ENCODE results near the gene TBC1D22A. TPM values are rescaled to one million over a fixed set of nuclear protein-coding genes. Genes with fewer than 3 reads are reported as not detected.

Gene TBC1D22A
- polyA plus RNA-seq, result 10 to 100 TPM; 15.1 to 17.4 TPM

DNA sequence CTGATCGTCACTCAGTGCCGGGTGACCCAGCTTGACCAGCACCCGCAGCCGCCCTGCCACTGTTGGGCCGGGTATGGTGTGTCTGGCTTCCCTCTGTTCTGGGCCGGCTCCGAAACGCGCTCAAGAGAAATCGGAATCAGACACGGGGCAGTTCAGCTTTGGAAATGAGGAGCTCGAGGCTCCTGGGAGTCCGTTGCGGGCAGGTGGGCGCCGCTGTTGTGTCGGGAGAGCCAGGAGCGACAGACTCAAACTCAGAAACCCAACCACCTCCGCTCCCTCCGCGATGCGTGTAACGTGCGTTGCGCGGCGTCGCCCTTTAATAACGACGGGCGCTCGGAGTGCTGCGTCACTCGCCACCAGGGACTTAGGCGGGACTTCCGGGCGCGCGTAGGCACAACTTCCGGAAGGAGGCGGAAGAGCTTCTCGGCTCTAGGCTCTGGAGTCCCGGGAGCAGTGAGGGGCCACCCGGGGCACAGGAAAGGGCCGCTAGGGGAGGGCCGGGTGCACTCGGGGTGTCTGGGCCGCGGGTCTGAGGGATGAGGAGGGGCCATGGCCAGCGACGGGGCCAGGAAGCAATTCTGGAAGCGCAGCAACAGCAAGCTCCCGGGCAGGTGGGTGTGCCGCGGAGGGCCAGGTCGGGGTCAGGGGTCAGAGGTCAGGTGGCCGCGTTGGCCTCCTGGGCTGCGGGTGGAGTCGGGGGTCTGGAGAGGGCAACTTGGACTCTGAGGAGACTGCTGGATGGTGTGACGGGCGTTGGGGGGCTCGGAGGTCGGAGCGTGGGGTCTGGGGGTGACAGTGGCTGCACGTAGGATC lies at the start of gene TBC1D22A:
Gene TBC1D22A, plus strand, starts transcription at position 413 of the 813 bp plus-strand sequence. Its CDS starts 137 bp downstream, at position 550.
- Histone ChIP-seq H3K36me3 (ENCODE audit: control insufficient read depth in 2 of 2, insufficient read depth in 2 of 2, low read length in 1 of 2) (peaks cover 0 to 4% of the 10 kb centered on the region in 2 donors), H3K4me1 (ENCODE audit: control insufficient read depth in 2 of 2, insufficient read depth in 2 of 2, low read length in 1 of 2) (peaks cover 0 to 4% of the 10 kb centered on the region in 2 donors), H3K9me3 (ENCODE audit: control insufficient read depth in 2 of 2, insufficient read depth in 1 of 2, low read depth in 1 of 2, low read length in 1 of 2) (no peaks in the 10 kb centered on the region), H3K4me3 (ENCODE audit: low read depth in 1 of 2, low read length in 2 of 2) (peak within 1 kb of the TSS; percentile 89 to 91), H3K27me3 (ENCODE audit: control insufficient read depth in 1 of 2, insufficient read depth in 2 of 2, low read length in 2 of 2) (no peaks in the 10 kb centered on the region), H3K27ac (ENCODE audit: low read depth in 2 of 2, low read length in 1 of 2) (peak within 1 kb of the TSS; percentile 84 to 95)
- 0% methylated on average over 66 of the region's 66 CpGs for WGBS, 2 donors

- no peaks in the 10 kb centered on the region for H3K9me3 ChIP-seq (ENCODE audit: control insufficient read depth in 2 of 2, insufficient read depth in 1 of 2, low read depth in 1 of 2, low read length in 1 of 2)
- peaks cover 4 to 12% of the 10 kb centered on the region in 2 donors for H3K36me3 ChIP-seq (ENCODE audit: control insufficient read depth in 2 of 2, insufficient read depth in 2 of 2, low read length in 1 of 2)
- no peak overlapping the region for H3K4me3 ChIP-seq (ENCODE audit: low read depth in 1 of 2, low read length in 2 of 2)
- no peak overlapping the region for H3K27ac ChIP-seq (ENCODE audit: low read depth in 2 of 2, low read length in 1 of 2)
- WGBS, 2 donors, result 46 to 51% methylated on average over 4 of the region's 4 CpGs
- H3K27me3 ChIP-seq (ENCODE audit: control insufficient read depth in 1 of 2, insufficient read depth in 2 of 2, low read length in 2 of 2), result no peaks in the 10 kb centered on the region
- no peaks in the 10 kb centered on the region for H3K4me1 ChIP-seq (ENCODE audit: control insufficient read depth in 2 of 2, insufficient read depth in 2 of 2, low read length in 1 of 2)
Observed at GRCh38 chr22:46714550-46714949, 47.9 kb upstream of the TBC1D22A start.

GRCh38 chr22:46719921-46720320 lies 42.5 kb upstream of the TBC1D22A start:
- peaks cover 7 to 15% of the 10 kb centered on the region in 2 donors for H3K36me3 ChIP-seq (ENCODE audit: control insufficient read depth in 2 of 2, insufficient read depth in 2 of 2, low read length in 1 of 2)

DNA sequence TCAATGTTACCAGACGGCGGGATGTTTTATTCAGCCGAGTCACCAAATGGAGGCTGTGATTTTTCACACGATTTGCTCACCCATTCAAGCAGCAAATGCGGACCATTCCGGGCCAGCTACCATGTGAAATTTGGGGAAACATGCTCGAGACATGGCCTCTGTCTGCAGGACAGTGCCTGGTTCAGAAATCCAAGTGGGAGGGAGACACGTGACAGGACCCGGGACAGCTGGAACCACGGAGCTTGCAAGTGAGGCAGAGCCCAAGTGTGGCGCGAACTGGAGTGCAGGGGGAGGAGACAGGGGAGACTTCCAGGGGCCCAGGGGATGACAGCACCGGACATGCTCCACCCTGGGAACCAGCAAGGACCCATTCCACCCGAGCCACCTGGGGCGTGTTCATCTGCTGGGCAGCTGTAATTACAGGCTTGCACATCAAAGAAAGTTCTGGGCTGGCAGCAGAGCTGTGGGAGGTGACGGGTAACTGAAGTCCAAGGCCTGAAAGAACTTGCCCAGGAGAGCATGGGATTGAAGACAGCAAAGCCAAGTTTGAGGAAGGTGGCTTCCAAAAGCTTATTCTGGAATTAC lies 40.9 kb upstream of the TBC1D22A start:
- WGBS, 2 donors, result 58 to 67% methylated on average over 16 of the region's 16 CpGs
- H3K36me3 ChIP-seq (ENCODE audit: control insufficient read depth in 2 of 2, insufficient read depth in 2 of 2, low read length in 1 of 2), result peaks cover 7 to 18% of the 10 kb centered on the region in 2 donors

More at GRCh38 chr22:46719921-46720320, 42.5 kb upstream of the TBC1D22A start:
- no peak overlapping the region for H3K4me3 ChIP-seq (ENCODE audit: low read depth in 1 of 2, low read length in 2 of 2)
- no peaks in the 10 kb centered on the region for H3K9me3 ChIP-seq (ENCODE audit: control insufficient read depth in 2 of 2, insufficient read depth in 1 of 2, low read depth in 1 of 2, low read length in 1 of 2)
- no peak overlapping the region for H3K27ac ChIP-seq (ENCODE audit: low read depth in 2 of 2, low read length in 1 of 2)
- no peaks in the 10 kb centered on the region for H3K27me3 ChIP-seq (ENCODE audit: control insufficient read depth in 1 of 2, insufficient read depth in 2 of 2, low read length in 2 of 2)
- WGBS, 2 donors, result 90 to 93% methylated on average over 11 of the region's 11 CpGs
- peaks cover 4 to 6% of the 10 kb centered on the region in 2 donors for H3K4me1 ChIP-seq (ENCODE audit: control insufficient read depth in 2 of 2, insufficient read depth in 2 of 2, low read length in 1 of 2)

DNA sequence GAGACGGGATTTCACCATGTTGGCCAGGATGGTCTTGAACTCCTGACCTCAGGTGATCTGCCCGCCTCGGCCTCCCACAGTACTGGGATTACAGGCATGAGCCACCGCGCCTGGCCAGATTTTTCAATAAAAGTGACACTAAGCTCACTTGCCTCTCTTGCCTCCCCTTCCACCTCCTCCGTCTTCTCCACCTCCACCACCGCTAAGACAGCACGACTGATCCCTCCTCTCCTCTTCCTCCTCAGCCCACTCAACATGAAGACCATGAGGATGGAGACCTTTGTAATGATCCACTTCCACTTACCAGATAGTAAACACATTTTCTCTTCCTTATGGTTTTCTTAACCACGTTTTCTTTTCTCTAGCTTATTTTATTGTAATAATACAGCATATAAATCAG lies 38.6 kb upstream of the TBC1D22A start:
- Histone ChIP-seq H3K36me3 (ENCODE audit: control insufficient read depth in 2 of 2, insufficient read depth in 2 of 2, low read length in 1 of 2) (peaks cover 3 to 17% of the 10 kb centered on the region in 2 donors), H3K4me3 (ENCODE audit: low read depth in 1 of 2, low read length in 2 of 2) (no peak overlapping the region), H3K9me3 (ENCODE audit: control insufficient read depth in 2 of 2, insufficient read depth in 1 of 2, low read depth in 1 of 2, low read length in 1 of 2) (no peaks in the 10 kb centered on the region), H3K4me1 (ENCODE audit: control insufficient read depth in 2 of 2, insufficient read depth in 2 of 2, low read length in 1 of 2) (peaks cover 8 to 20% of the 10 kb centered on the region in 2 donors), H3K27me3 (ENCODE audit: control insufficient read depth in 1 of 2, insufficient read depth in 2 of 2, low read length in 2 of 2) (no peaks in the 10 kb centered on the region), H3K27ac (ENCODE audit: low read depth in 2 of 2, low read length in 1 of 2) (no peak overlapping the region)
- 92 to 94% methylated on average over 9 of the region's 9 CpGs for WGBS, 2 donors

More for the DNA sequence above, 40.9 kb upstream of the TBC1D22A start:
- Histone ChIP-seq H3K9me3 (ENCODE audit: control insufficient read depth in 2 of 2, insufficient read depth in 1 of 2, low read depth in 1 of 2, low read length in 1 of 2) (no peaks in the 10 kb centered on the region), H3K4me1 (ENCODE audit: control insufficient read depth in 2 of 2, insufficient read depth in 2 of 2, low read length in 1 of 2) (peaks cover 8 to 13% of the 10 kb centered on the region in 2 donors), H3K27me3 (ENCODE audit: control insufficient read depth in 1 of 2, insufficient read depth in 2 of 2, low read length in 2 of 2) (no peaks in the 10 kb centered on the region), H3K27ac (ENCODE audit: low read depth in 2 of 2, low read length in 1 of 2) (peak overlapping the region in 1 of 2 donors; percentile 51), H3K4me3 (ENCODE audit: low read depth in 1 of 2, low read length in 2 of 2) (no peak overlapping the region)

- Histone ChIP-seq H3K27ac (ENCODE audit: low read depth in 2 of 2, low read length in 1 of 2) (no peak overlapping the region), H3K4me1 (ENCODE audit: control insufficient read depth in 2 of 2, insufficient read depth in 2 of 2, low read length in 1 of 2) (peaks cover 8 to 21% of the 10 kb centered on the region in 2 donors), H3K4me3 (ENCODE audit: low read depth in 1 of 2, low read length in 2 of 2) (no peak overlapping the region), H3K27me3 (ENCODE audit: control insufficient read depth in 1 of 2, insufficient read depth in 2 of 2, low read length in 2 of 2) (no peaks in the 10 kb centered on the region), H3K9me3 (ENCODE audit: control insufficient read depth in 2 of 2, insufficient read depth in 1 of 2, low read depth in 1 of 2, low read length in 1 of 2) (no peaks in the 10 kb centered on the region), H3K36me3 (ENCODE audit: control insufficient read depth in 2 of 2, insufficient read depth in 2 of 2, low read length in 1 of 2) (peaks cover 3 to 8% of the 10 kb centered on the region in 2 donors)
- 91% methylated on average over 18 of the region's 18 CpGs for WGBS, 2 donors
Observed at GRCh38 chr22:46725096-46725495, 37.4 kb upstream of the TBC1D22A start.

DNA sequence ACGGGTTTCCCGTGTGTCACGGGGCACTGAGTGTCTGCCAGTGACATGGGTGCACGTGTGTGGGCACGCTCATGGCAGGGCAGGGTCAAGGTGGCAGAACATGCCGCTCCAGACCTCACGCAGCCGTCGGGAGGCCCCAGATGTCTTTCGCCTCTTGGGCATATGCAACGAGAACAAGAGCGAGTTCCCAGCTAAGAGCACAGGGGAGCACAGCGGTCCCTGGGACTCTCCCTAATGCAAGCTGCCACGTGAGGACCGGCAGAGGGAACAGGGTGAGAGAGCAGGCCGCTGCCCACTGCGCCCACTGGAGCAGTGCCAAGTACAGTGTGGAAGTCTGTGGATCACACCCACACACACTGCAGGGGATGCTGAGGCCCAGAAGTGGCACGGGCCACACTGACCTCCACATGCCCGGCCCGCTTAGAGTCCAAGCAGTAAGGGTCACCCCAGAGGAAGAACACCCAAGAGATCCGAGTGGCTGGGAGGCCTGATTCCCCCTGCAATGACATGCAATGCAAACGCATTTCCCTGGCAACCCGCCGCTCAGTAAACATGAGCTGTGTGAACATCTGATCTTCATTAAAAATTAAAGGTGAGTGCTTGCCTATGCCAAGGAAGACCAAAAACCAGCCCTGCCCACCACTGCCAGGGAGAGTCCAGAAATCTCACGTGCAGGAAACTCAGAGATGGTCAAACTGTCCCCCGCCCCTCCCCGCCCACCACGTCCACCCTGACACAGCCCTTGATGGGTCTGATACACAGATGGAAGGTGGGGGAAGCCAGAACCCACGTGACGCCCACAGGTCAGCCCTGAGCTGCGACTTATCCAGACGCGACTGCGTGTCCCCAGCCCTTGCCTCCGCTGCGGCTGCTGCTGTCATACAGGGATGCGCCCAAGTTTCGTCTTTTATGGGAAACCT lies 36.1 kb upstream of the TBC1D22A start:
- Histone ChIP-seq H3K9me3 (ENCODE audit: control insufficient read depth in 2 of 2, insufficient read depth in 1 of 2, low read depth in 1 of 2, low read length in 1 of 2) (no peaks in the 10 kb centered on the region), H3K4me1 (ENCODE audit: control insufficient read depth in 2 of 2, insufficient read depth in 2 of 2, low read length in 1 of 2) (peaks cover 10 to 29% of the 10 kb centered on the region in 2 donors), H3K27ac (ENCODE audit: low read depth in 2 of 2, low read length in 1 of 2) (no peak overlapping the region), H3K27me3 (ENCODE audit: control insufficient read depth in 1 of 2, insufficient read depth in 2 of 2, low read length in 2 of 2) (no peaks in the 10 kb centered on the region), H3K4me3 (ENCODE audit: low read depth in 1 of 2, low read length in 2 of 2) (no peak overlapping the region), H3K36me3 (ENCODE audit: control insufficient read depth in 2 of 2, insufficient read depth in 2 of 2, low read length in 1 of 2) (peaks cover 3 to 8% of the 10 kb centered on the region in 2 donors)
- WGBS, 2 donors, result 60 to 70% methylated on average over 38 of the region's 38 CpGs

- Histone ChIP-seq H3K27ac (ENCODE audit: low read depth in 2 of 2, low read length in 1 of 2) (no peak overlapping the region), H3K4me1 (ENCODE audit: control insufficient read depth in 2 of 2, insufficient read depth in 2 of 2, low read length in 1 of 2) (peaks cover 11 to 29% of the 10 kb centered on the region in 2 donors), H3K27me3 (ENCODE audit: control insufficient read depth in 1 of 2, insufficient read depth in 2 of 2, low read length in 2 of 2) (no peaks in the 10 kb centered on the region), H3K36me3 (ENCODE audit: control insufficient read depth in 2 of 2, insufficient read depth in 2 of 2, low read length in 1 of 2) (peaks cover 3 to 8% of the 10 kb centered on the region in 2 donors), H3K4me3 (ENCODE audit: low read depth in 1 of 2, low read length in 2 of 2) (no peak overlapping the region), H3K9me3 (ENCODE audit: control insufficient read depth in 2 of 2, insufficient read depth in 1 of 2, low read depth in 1 of 2, low read length in 1 of 2) (no peaks in the 10 kb centered on the region)
- 90 to 93% methylated on average over 3 of the region's 3 CpGs for WGBS, 2 donors
Observed at GRCh38 chr22:46726986-46727317, 35.5 kb upstream of the TBC1D22A start.

GRCh38 chr22:46727813-46728364 lies 34.6 kb upstream of the TBC1D22A start:
- WGBS, 2 donors, result 72 to 74% methylated on average over 19 of the region's 19 CpGs
- Histone ChIP-seq H3K4me1 (ENCODE audit: control insufficient read depth in 2 of 2, insufficient read depth in 2 of 2, low read length in 1 of 2) (peaks cover 13 to 26% of the 10 kb centered on the region in 2 donors), H3K27me3 (ENCODE audit: control insufficient read depth in 1 of 2, insufficient read depth in 2 of 2, low read length in 2 of 2) (no peaks in the 10 kb centered on the region), H3K27ac (ENCODE audit: low read depth in 2 of 2, low read length in 1 of 2) (no peak overlapping the region), H3K9me3 (ENCODE audit: control insufficient read depth in 2 of 2, insufficient read depth in 1 of 2, low read depth in 1 of 2, low read length in 1 of 2) (no peaks in the 10 kb centered on the region), H3K4me3 (ENCODE audit: low read depth in 1 of 2, low read length in 2 of 2) (no peak overlapping the region), H3K36me3 (ENCODE audit: control insufficient read depth in 2 of 2, insufficient read depth in 2 of 2, low read length in 1 of 2) (peaks cover 3 to 8% of the 10 kb centered on the region in 2 donors)
